PC-9 (cell line): ENCODE results near the gene SLC26A4. TPM values are rescaled to one million over a fixed set of nuclear protein-coding genes. Genes with fewer than 3 reads are reported as not detected.

Experiments
- BruUV-seq: library from RNA; stranded (reverse); fragments of 400-500 nt; replicated peaks from 2 replicates; lab custom pipeline; 2021; lab: Mats Ljungman, UMichigan
- CTCF ChIA-PET: fragments of 300-600 bp; sonication (Branson Sonifier 250); formaldehyde crosslinking; loops from one replicate; lab custom pipeline; 2022; ENCODE audit warnings: antibody characterized with exemption; lab: Charles Lee
- POLR2A ChIA-PET: fragments of 300-600 bp; sonication (Branson Sonifier 250); formaldehyde crosslinking; loops from one replicate; lab custom pipeline; 2022; ENCODE audit warnings: antibody characterized with exemption; ENCODE audit not compliant: unreplicated experiment; lab: Charles Lee
- DNase-seq, 2 experiments: peaks; one replicate each; pipeline versions ENCODE4 v3.0.0 to v3.0.0-alpha.2; 2015 to 2022; ENCODE audit warnings: mixed read lengths in 1 of 2
- H2AFZ ChIP-seq: fragments of 200-600 bp; sonication (generic); 2 replicates; pipeline ENCODE4 v1.8.1; 2017; ENCODE audit warnings: antibody characterized with exemption
- H3F3A ChIP-seq: fragments of 200-600 bp; sonication (generic); 2 replicates; pipeline ENCODE4 v1.8.1; 2017; ENCODE audit warnings: antibody characterized with exemption, mild to moderate bottlenecking, low read depth; ENCODE audit not compliant: insufficient read depth
- H3K27ac ChIP-seq: fragments of 200-600 bp; sonication (generic); 2 replicates; pipeline ENCODE4 v1.6.1; 2016; ENCODE audit warnings: mixed run types
- H3K27me3 ChIP-seq: fragments of 200-600 bp; sonication (generic); 2 replicates; pipeline ENCODE4 v1.6.1; 2016; ENCODE audit warnings: low read depth, mixed run types; ENCODE audit not compliant: insufficient read depth
- H3K36me3 ChIP-seq: fragments of 200-600 bp; sonication (generic); 2 replicates; pipeline ENCODE4 v1.6.1; 2016; ENCODE audit warnings: low read depth, mixed run types
- H3K4me1 ChIP-seq: fragments of 200-600 bp; sonication (generic); replicated peaks from 2 replicates; pipeline ENCODE4 v1.6.1; 2016; ENCODE audit warnings: mixed run types; ENCODE audit not compliant: insufficient read depth
- H3K4me2 ChIP-seq: fragments of 200-600 bp; sonication (generic); 2 replicates; pipeline ENCODE4 v1.6.1; 2017; ENCODE audit warnings: mixed run types
- H3K4me3 ChIP-seq: fragments of 200-600 bp; sonication (generic); 2 replicates; pipeline ENCODE4 v1.6.1; 2016; ENCODE audit warnings: mixed run types
- H3K79me2 ChIP-seq: fragments of 200-600 bp; sonication (generic); 2 replicates; pipeline ENCODE4 v1.6.1; 2017; ENCODE audit warnings: low read depth, mixed run types
- H3K9me2 ChIP-seq: fragments of 200-600 bp; sonication (generic); 2 replicates; pipeline ENCODE4 v1.8.1; 2017; ENCODE audit warnings: mild to moderate bottlenecking; ENCODE audit not compliant: insufficient read depth
- H3K9me3 ChIP-seq: fragments of 200-600 bp; sonication (generic); 2 replicates; pipeline ENCODE4 v1.8.1; 2016; ENCODE audit warnings: low read depth; ENCODE audit not compliant: insufficient read depth
- H4K20me1 ChIP-seq: fragments of 200-600 bp; sonication (generic); 2 replicates; pipeline ENCODE4 v1.8.1; 2017; ENCODE audit not compliant: insufficient read depth
- EZH2 ChIP-seq: fragments of 200-600 bp; sonication (generic); IDR thresholded peaks from 2 replicates; pipeline ENCODE4 v1.8.0; 2017; ENCODE audit warnings: antibody characterized with exemption, low read depth
- intact Hi-C: fragments of 100-400 bp; cut with micrococcal nuclease; formaldehyde crosslinking; loops from one replicate; pipeline ENCODE4 v1.10.0; 2022; ENCODE audit not compliant: unreplicated experiment
- total RNA-seq: library from RNA; stranded (reverse); gene quantifications from 2 replicates; pipeline ENCODE4 v1.2.3, GENCODE V29; 2021
- TF ChIP-seq, protein P1 (sequence below): fragments of 200-600 bp; sonication (generic); conservative IDR thresholded peaks from 2 replicates; pipeline ENCODE4 v1.6.1; 2017; ENCODE audit warnings: mixed run types, antibody characterized with exemption, mild to moderate bottlenecking, moderate library complexity

The SLC26A4 gene
- total RNA-seq, 1 experiment from 2014 or later = 1.7 TPM

DNA sequence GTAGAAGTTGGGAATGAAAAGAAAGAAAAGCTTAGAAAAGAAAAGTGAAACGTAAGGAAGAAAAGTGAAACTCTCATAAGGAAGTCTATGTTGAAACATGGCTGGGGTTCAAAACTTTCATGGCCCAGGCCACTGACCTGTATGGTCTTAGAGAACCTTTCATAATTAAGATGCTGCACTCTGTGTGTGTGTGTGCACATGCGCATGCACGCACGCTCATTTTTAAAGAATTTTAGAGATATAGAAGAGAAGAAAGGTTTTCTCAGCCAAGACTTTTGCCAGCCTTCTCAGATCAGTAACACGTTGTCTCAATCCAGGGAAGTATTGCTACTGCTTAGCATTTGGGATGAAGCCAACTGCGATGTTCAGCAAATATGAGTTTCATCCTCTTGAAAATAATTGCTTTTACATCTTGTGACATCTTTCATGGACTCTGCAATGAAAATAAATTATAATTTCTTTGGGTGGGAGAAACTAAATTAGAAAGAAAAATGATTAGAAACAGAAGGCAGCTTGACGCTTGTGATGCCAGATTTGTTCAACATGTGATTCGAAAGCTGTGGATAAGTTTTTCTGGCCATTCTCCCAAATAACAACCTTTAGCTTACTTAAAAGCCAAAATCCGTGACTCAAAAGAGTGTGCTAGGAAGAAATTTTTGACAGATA, 16.2 kb upstream of the SLC26A4 start:
- no peak overlapping the region for H2AFZ ChIP-seq
- ChIA-PET CTCF (no interaction called here), POLR2A (interaction anchor here (0.7 kb wide), 2 partner anchors 64 to 714 kb away, joined by 3 read pairs; no protein-coding TSS in a partner anchor)
- no peak for DNase-seq
- no peaks in the 10 kb centered on the region for H3K79me2 ChIP-seq
- H3K4me1 ChIP-seq = 0 out of 2 replicates have a peak, but pooled peaks cover 3% of the 10 kb centered on the region
- H3K27ac ChIP-seq = no peak overlapping the region
- no peaks in the 10 kb centered on the region for H3K9me2 ChIP-seq
- no peak overlapping the region for H3K4me2 ChIP-seq
- H3K36me3 ChIP-seq = no peaks in the 10 kb centered on the region
- intact Hi-C loops = no loop called here
- no peaks in the 10 kb centered on the region for H3F3A ChIP-seq
- H3K4me3 ChIP-seq = no peak overlapping the region
- no peaks in the 10 kb centered on the region; the same call in 1 of the 2 replicates for H3K9me3 ChIP-seq
- no TSS peak for BruUV-seq
- TF ChIP-seq, protein P1, sequence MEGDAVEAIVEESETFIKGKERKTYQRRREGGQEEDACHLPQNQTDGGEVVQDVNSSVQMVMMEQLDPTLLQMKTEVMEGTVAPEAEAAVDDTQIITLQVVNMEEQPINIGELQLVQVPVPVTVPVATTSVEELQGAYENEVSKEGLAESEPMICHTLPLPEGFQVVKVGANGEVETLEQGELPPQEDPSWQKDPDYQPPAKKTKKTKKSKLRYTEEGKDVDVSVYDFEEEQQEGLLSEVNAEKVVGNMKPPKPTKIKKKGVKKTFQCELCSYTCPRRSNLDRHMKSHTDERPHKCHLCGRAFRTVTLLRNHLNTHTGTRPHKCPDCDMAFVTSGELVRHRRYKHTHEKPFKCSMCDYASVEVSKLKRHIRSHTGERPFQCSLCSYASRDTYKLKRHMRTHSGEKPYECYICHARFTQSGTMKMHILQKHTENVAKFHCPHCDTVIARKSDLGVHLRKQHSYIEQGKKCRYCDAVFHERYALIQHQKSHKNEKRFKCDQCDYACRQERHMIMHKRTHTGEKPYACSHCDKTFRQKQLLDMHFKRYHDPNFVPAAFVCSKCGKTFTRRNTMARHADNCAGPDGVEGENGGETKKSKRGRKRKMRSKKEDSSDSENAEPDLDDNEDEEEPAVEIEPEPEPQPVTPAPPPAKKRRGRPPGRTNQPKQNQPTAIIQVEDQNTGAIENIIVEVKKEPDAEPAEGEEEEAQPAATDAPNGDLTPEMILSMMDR = no peak
- no peak for TF ChIP-seq EZH2
- H4K20me1 ChIP-seq = no peaks in the 10 kb centered on the region
- H3K27me3 ChIP-seq = no peaks in the 10 kb centered on the region

DNA sequence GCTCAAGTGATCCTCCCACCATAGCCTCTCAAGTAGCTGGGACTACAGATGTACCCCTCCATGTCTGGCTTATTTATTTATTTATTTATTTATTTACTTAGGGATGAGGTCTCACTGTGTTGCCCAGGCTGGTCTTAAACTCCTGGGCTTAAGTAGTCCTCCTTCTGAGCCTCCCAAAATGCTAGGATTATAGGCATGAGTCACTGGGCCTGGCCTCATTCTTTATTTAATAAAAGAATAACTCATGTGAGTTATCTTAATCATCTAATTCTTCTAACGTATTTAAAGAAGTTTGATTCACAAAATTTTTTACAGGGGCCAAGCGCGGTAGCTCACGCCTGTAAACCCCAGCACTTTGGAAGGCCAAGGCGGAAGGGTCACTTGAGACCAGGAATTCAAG, 8.0 kb upstream of the SLC26A4 start:
- Histone ChIP-seq H3K9me2 (no peaks in the 10 kb centered on the region; the same call in 1 of the 2 replicates), H3K9me3 (peaks cover 5% of the 10 kb centered on the region; the same call in 1 of the 2 replicates), H4K20me1 (no peaks in the 10 kb centered on the region), H3K4me2 (no peak overlapping the region), H3K27me3 (no peaks in the 10 kb centered on the region), H3F3A (no peaks in the 10 kb centered on the region), H3K4me3 (no peak overlapping the region), H3K36me3 (no peaks in the 10 kb centered on the region), H3K79me2 (no peaks in the 10 kb centered on the region), H3K4me1 (no peaks in the 10 kb centered on the region), H2AFZ (no peak overlapping the region), H3K27ac (no peak overlapping the region)
- no TSS peak for BruUV-seq
- ChIA-PET POLR2A (interaction anchor here (0.6 kb wide), 1 partner anchor 1482 kb away, joined by 5 read pairs; no protein-coding TSS in a partner anchor), CTCF (no interaction called here)
- no peak for DNase-seq
- intact Hi-C loops = no loop called here
- TF ChIP-seq, protein P1 = no peak

DNA sequence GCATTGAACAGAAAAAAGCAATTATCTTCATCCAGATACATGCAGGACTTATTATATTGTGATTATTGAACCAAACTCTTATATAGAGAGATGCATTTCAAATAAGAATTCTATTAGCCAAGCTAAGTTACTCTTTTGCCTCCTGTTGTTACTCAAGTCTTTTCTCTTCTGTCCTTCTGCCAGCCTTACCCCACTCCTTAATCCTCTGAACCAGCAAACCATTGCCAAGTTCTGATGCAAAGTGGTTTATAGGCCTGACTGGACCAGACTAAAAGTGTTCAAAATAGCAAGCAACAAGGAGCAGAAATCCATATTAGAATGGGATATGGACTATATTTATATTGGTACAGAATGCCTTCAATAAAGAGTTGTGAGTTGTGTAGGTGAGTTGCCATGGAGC, 2.2 kb upstream of the SLC26A4 start:
- no peak for DNase-seq
- intact Hi-C loops = no loop called here
- no TSS peak for BruUV-seq

More for the DNA sequence above, 2.2 kb upstream of the SLC26A4 start:
- peaks cover 4% of the 10 kb centered on the region; the same call in 1 of the 2 replicates for H3K4me1 ChIP-seq
- H3K79me2 ChIP-seq = no peaks in the 10 kb centered on the region
- H3K4me3 ChIP-seq = no peak overlapping the region
- no peaks in the 10 kb centered on the region for H3K27me3 ChIP-seq
- no peak overlapping the region for H3K4me2 ChIP-seq
- no peaks in the 10 kb centered on the region for H3K9me3 ChIP-seq
- no peak overlapping the region for H3K27ac ChIP-seq
- no peak overlapping the region for H2AFZ ChIP-seq
- ChIA-PET CTCF (no interaction called here), POLR2A (no interaction called here)
- no peaks in the 10 kb centered on the region for H3K36me3 ChIP-seq
- no peaks in the 10 kb centered on the region; the same call in 1 of the 2 replicates for H3K9me2 ChIP-seq
- TF ChIP-seq, protein P1 = no peak
- TF ChIP-seq EZH2 = no peak
- H3F3A ChIP-seq = no peaks in the 10 kb centered on the region
- no peaks in the 10 kb centered on the region; the same call in 1 of the 2 replicates for H4K20me1 ChIP-seq
